GM19324 (cell line): ENCODE measurements around the gene NRTN.

Experiments
- ATAC-seq: cut with Tn5 transposase; IDR thresholded peaks from one replicate; pipeline ENCODE4 v1.9.1; 2021; ENCODE audit warnings: mild to moderate bottlenecking, moderate library complexity; ENCODE audit not compliant: unreplicated experiment, low FRiP score

Gene NRTN

GRCh38 chr19:5789886-5790558, 14.8 kb upstream of the NRTN start:
- ATAC-seq, result no peak

- ATAC-seq, result peak; percentile 87
Measured at GRCh38 chr19:5790559-5791520, 14.0 kb upstream of the NRTN start, which contains the start of gene DUS3L. Gene DUS3L (minus strand): TSS chr19:5791163. CDS start chr19:5791141, 22 bp downstream.

DNA sequence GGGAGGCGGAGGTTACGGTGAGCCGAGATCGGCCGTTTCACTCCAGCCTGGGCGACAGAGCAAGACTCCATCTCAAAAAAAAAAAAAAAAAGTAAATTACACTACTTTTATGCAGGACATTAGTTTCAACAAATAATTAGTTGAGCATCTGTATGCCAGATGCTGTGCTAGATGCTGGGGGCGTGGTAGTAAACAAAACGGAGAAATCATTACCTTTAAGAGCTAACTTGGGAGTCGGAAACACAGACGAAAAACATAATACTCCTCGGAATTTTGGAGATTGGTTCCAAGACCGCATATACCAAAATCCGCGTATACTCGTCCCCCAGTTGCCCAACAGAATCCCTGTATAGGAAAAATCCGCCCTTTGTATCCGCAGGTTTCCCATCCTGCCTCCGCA, 12.6 kb upstream of the NRTN start:
- ATAC-seq, result no peak

DNA sequence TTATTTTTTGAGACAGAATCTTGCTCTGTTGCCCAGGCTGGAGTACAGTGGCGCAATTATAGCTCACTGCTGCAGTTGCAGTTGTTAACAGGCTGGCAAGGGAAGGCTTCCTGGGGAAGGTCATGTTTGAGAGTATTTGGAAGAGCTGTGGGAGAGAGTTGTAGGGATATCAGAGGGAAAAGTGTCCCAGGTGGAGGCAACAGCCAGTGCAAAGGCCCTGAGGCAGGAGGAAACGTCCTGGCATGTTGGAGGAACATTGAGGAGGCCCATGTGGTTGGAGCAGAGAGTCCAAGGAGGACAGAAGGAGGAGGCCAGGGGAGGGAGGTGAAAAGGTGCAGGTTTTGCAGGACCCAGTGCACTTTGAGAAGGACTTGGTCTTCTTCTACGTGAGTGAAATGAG, 11.7 kb upstream of the NRTN start:
- ATAC-seq, result no peak

DNA sequence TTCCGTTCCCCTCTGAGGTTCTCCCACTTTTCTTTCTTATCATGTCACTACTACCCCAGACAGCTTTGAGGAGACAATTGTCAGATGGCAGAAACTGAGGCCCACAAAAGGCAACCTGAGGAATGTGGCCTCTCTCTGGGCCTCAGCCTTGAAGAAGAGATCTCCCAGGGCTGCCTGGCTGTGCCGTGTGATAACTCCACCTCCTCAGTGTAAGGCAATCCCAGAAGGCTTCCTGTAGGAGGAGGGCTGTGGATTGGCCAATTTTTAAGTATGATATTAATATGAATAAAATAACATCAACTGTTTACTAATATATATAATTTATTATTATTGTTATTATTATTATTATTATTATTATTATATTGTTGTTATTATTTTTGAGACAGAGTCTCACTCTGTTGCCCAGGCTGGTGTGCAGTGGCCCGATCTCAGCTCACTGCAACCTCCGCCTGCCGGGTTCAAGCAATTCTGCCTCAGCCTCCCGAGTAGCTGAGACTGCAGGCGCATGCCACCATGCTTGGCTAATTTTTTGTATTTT, 9.4 kb upstream of the NRTN start:
- no peak for ATAC-seq

GRCh38 chr19:5798244-5798643, 6.6 kb upstream of the NRTN start:
- no peak for ATAC-seq

- no peak for ATAC-seq
Measured at GRCh38 chr19:5799247-5800241, 5.3 kb upstream of the NRTN start.

- no peak for ATAC-seq
Measured at GRCh38 chr19:5800361-5801270, 4.3 kb upstream of the NRTN start.

GRCh38 chr19:5801796-5802619, 2.9 kb upstream of the NRTN start:
- ATAC-seq, result no peak

DNA sequence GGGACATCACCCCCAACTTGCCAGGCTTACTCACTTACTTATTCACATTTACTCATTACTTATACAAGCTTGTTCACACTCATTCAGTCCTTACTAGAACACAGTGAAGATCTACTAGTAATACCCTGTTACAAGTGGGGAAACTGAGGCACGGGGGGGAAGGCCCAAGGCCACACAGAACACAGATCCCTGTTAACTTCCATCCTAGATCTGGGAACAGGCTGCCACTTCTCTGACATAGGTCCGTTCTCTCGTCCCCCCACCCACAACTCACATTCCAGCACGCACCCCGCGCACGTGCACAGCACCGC, 1.5 kb upstream of the NRTN start:
- ATAC-seq, result no peak

DNA sequence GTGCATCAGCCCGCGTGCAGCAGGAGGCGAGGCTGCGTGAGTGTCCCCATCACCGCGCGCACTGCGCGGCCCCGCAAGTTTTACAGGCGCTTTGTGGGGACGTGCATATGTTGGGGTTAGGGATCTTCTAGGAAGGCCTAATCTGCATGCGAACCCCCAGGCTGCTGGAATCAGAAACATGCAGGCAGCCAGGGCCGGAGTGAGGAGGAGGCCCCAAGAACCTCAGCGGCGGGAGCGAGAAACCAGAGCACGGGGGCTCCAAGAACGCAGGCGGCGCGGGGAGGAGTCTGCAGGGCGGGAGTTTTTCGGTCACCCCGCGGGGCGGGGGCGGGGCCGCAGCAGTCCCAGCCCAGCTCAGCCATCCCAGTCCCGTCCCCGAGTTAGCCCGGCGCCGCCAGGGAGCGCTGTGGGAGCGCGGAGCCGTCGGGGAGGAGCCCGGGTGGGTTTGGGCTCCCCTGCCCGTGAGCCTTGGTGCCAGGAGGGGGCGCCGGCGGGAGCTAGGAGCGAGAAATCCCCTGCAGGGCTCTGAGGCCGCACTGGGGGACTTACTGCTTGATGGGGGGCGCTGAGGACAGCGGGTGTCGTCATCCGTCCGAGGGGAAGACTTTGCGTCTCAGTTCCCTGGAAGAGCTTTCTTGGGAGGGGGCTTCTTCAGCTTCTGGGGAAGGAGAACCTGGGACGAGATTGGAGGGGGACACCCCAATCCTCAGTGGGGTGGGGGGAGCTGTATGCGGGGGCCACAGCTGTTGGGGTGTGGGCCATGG, 933 bp upstream of the NRTN start:
- ATAC-seq, result peak; percentile 62

DNA sequence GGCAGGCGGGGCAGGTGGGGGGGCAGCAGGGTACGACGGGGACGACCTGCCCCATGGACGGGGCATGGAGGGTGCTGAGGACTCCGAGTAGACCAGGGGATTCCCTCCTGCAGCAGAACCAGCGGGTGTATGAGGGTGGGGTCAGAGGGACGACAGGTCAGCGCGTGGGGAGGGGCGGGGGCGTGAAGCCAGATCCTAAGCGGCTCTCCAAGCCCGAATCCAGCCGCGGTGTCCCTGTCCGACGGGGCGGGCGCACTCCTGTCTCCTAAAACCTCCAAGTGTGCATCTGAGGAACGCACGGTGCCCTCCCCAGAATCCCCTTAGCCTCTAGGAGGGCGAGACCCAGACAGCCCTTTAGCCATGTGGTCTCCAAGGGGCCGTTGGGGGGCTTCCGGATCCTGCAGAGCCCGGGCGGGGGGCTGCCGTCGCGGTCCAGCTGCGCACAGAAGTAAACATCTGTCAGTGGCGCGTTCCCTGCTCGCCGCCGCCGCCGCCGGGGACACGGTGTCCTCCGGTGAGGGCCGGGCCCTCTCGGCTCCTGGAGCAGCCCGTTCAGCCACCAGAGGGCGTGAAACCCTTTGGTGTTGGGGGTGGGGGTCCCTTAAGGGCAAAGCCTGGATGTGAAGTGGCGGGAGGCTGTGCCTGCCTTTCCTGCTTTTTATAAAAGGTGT, 730 bp downstream of the NRTN start:
- no peak for ATAC-seq

GRCh38 chr19:5806133-5806489, 1.2 kb downstream of the NRTN start:
- ATAC-seq, result no peak

- no peak for ATAC-seq
Measured at GRCh38 chr19:5806905-5807304, 2.0 kb downstream of the NRTN start.

- ATAC-seq, result no peak
Measured at GRCh38 chr19:5808120-5808816, 3.4 kb downstream of the NRTN start.

DNA sequence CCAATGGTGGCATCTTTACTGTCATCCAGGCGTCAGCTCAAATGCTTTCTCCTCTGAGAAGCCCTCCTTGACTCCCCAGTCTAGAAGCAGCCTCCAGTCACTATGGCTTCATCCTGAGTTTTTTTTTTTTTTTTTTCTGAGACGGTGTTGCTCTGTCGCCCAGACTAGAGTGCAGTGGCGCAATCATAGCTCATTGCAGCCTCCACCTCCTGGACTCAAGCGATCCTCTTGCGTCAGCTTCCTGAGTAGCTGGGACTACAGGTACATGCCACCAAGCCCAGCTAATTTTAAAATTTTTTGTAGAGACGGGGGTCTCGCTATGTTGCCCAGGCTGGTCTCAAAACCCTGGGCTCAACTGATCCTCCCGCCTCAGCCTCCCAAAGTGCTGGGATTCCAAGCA, 4.2 kb downstream of the NRTN start:
- no peak for ATAC-seq

GRCh38 chr19:5809469-5809868, 4.6 kb downstream of the NRTN start:
- no peak for ATAC-seq
